ENCODE measurements around the gene C6orf118. TPM values are rescaled to one million over a fixed set of nuclear protein-coding genes. Genes with fewer than 3 reads are reported as not detected.

The C6orf118 gene
- total RNA-seq, 4 donors from 2014 or later = not detected

GRCh38 chr6:165292657-165293056 is 16.7 kb downstream of the C6orf118 start:
- no peaks in the 10 kb centered on the region for H3K27me3 ChIP-seq
- no peak overlapping the region for H3K27ac ChIP-seq
- intact Hi-C loops (cut with DNase I; ENCODE audit: low total_unique reads) = no loop called here
- no peaks in the 10 kb centered on the region for H3K36me3 ChIP-seq
- no peak overlapping the region for H3K4me3 ChIP-seq
- in situ Hi-C loops (cut with MboI; ENCODE audit: low pct_ligation_motif_present in 1 of 4, low pct_unique_long_range_greater_than_20kb in 1 of 4, low sequenced_read_pairs in 3 of 4) = no loop called here
- no peak for TF ChIP-seq POLR2AphosphoS5 (IDR thresholded peaks at IDR 0.05)
- TF ChIP-seq POLR2A (IDR thresholded peaks at IDR 0.05) = no peak
- TF ChIP-seq EP300 (IDR thresholded peaks at IDR 0.05; ENCODE audit: low read depth) = no peak
- TF ChIP-seq CTCF (IDR thresholded peaks at IDR 0.05) = no peak
- no peak for DNase-seq
- no peaks in the 10 kb centered on the region for H3K9me3 ChIP-seq
- no peaks in the 10 kb centered on the region for H3K4me1 ChIP-seq
- 75 to 78% methylated on average over 4 to 6 of the region's 6 CpGs for WGBS, 2 donors (ENCODE audit: low coverage in 1 of 2)

DNA sequence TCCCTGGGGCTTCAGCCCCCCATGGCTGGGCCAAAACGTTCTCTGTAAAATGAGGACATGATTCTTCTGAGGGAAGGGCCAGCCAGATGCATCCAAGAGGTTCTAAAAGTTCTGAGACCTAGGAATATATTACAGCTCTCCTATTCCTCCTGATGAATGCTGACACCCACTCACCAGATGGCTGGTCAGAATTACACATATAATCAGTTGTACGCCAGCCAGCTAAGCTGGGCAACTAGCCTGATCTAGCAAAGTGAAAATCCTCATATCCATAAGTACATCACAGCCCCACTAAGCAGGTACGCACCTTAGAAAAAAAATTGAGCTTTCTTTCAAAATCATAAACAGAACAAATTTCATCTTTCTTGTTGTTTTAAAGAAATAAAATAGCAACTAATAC is 34.8 kb downstream of the C6orf118 start:
- Histone ChIP-seq H3K4me3 (no peak overlapping the region), H3K27ac (no peak overlapping the region), H3K4me1 (no peaks in the 10 kb centered on the region), H3K36me3 (no peaks in the 10 kb centered on the region), H3K27me3 (no peaks in the 10 kb centered on the region), H3K9me3 (peaks cover 0 to 5% of the 10 kb centered on the region in 2 donors)
- in situ Hi-C loops (cut with MboI; ENCODE audit: low pct_ligation_motif_present in 1 of 4, low pct_unique_long_range_greater_than_20kb in 1 of 4, low sequenced_read_pairs in 3 of 4) (no loop called here), intact Hi-C loops (cut with DNase I; ENCODE audit: low total_unique reads) (no loop called here)
- WGBS, 2 donors (ENCODE audit: low coverage in 1 of 2) = 87 to 94% methylated on average over 2 to 3 of the region's 3 CpGs
- no peak for DNase-seq
- TF ChIP-seq CTCF (IDR thresholded peaks at IDR 0.05) = no peak
- TF ChIP-seq POLR2AphosphoS5 (IDR thresholded peaks at IDR 0.05) = no peak
- no peak for TF ChIP-seq POLR2A (IDR thresholded peaks at IDR 0.05)
- TF ChIP-seq EP300 (IDR thresholded peaks at IDR 0.05; ENCODE audit: low read depth) = no peak

GRCh38 chr6:165272585-165272984 is 36.8 kb downstream of the C6orf118 start:
- no peak overlapping the region for H3K27ac ChIP-seq
- TF ChIP-seq EP300 (IDR thresholded peaks at IDR 0.05; ENCODE audit: low read depth) (no peak), CTCF (IDR thresholded peaks at IDR 0.05) (no peak), POLR2AphosphoS5 (IDR thresholded peaks at IDR 0.05) (no peak), POLR2A (IDR thresholded peaks at IDR 0.05) (no peak)

GRCh38 chr6:165268987-165269386 is 40.4 kb downstream of the C6orf118 start:
- Histone ChIP-seq H3K36me3 (no peaks in the 10 kb centered on the region), H3K4me3 (no peak overlapping the region), H3K9me3 (peaks cover 0 to 5% of the 10 kb centered on the region in 2 donors), H3K27ac (no peak overlapping the region), H3K27me3 (no peaks in the 10 kb centered on the region), H3K4me1 (no peaks in the 10 kb centered on the region)
- in situ Hi-C loops (cut with MboI; ENCODE audit: low pct_ligation_motif_present in 1 of 4, low pct_unique_long_range_greater_than_20kb in 1 of 4, low sequenced_read_pairs in 3 of 4) = no loop called here
- intact Hi-C loops (cut with DNase I; ENCODE audit: low total_unique reads) = no loop called here
- WGBS, 2 donors (ENCODE audit: low coverage in 1 of 2) = 61% methylated on average over 7 of the region's 7 CpGs; no CpG with 5 or more reads in 1 of the 2 donors
- no peak for DNase-seq
- TF ChIP-seq POLR2A (IDR thresholded peaks at IDR 0.05) (no peak), POLR2AphosphoS5 (IDR thresholded peaks at IDR 0.05) (no peak), EP300 (IDR thresholded peaks at IDR 0.05; ENCODE audit: low read depth) (no peak), CTCF (IDR thresholded peaks at IDR 0.05) (no peak)

More at GRCh38 chr6:165272585-165272984, 36.8 kb downstream of the C6orf118 start:
- H3K27me3 ChIP-seq = no peaks in the 10 kb centered on the region
- WGBS, 2 donors (ENCODE audit: low coverage in 1 of 2) = 72 to 87% methylated on average over 6 of the region's 6 CpGs
- intact Hi-C loops (cut with DNase I; ENCODE audit: low total_unique reads) = no loop called here
- no peak overlapping the region for H3K4me3 ChIP-seq
- no peak for DNase-seq
- H3K36me3 ChIP-seq = no peaks in the 10 kb centered on the region
- H3K9me3 ChIP-seq = peaks cover 0 to 5% of the 10 kb centered on the region in 2 donors
- no peaks in the 10 kb centered on the region for H3K4me1 ChIP-seq
- in situ Hi-C loops (cut with MboI; ENCODE audit: low pct_ligation_motif_present in 1 of 4, low pct_unique_long_range_greater_than_20kb in 1 of 4, low sequenced_read_pairs in 3 of 4) = no loop called here
